Jurkat, Clone E6-1 (cell line): ENCODE data around the gene MYOM1.
A peak's percentile ranks its signal among the peaks of the same experiment; 100 is the strongest.

ENCODE experiments used
- DNase-seq: peaks from one replicate; pipeline ENCODE4 v3.0.0-alpha.2; 2011; ENCODE audit warnings: low read depth, low spot score
- H3K4me3 ChIP-seq: 2 replicates; pipeline ENCODE4 v1.5.1; 2011; ENCODE audit warnings: mild to moderate bottlenecking, low read length, control low read depth, moderate library complexity

Gene MYOM1

GRCh38 chr18:3104190-3105054, 115.3 kb downstream of the MYOM1 start:
- DNase-seq, result no peak
- no peak overlapping the region for H3K4me3 ChIP-seq

GRCh38 chr18:3103576-3103975, 116.2 kb downstream of the MYOM1 start:
- DNase-seq, result no peak
- H3K4me3 ChIP-seq, result no peak overlapping the region

- no peak for DNase-seq
- no peak overlapping the region for H3K4me3 ChIP-seq
Observed at GRCh38 chr18:3102983-3103382, 116.8 kb downstream of the MYOM1 start.

- no peak overlapping the region for H3K4me3 ChIP-seq
- DNase-seq, result no peak
Observed at GRCh38 chr18:3100498-3101132, 119.2 kb downstream of the MYOM1 start.

GRCh38 chr18:3099327-3099726, 120.4 kb downstream of the MYOM1 start:
- H3K4me3 ChIP-seq, result no peak overlapping the region
- DNase-seq, result no peak

GRCh38 chr18:3097082-3097481, 122.7 kb downstream of the MYOM1 start:
- DNase-seq, result peak; percentile 67
- no peak overlapping the region for H3K4me3 ChIP-seq

- no peak for DNase-seq
- no peak overlapping the region for H3K4me3 ChIP-seq
Observed at GRCh38 chr18:3095921-3096320, 123.8 kb downstream of the MYOM1 start.

GRCh38 chr18:3094338-3094684, 125.5 kb downstream of the MYOM1 start:
- DNase-seq, result no peak
- no peak overlapping the region for H3K4me3 ChIP-seq

- no peak overlapping the region for H3K4me3 ChIP-seq
- DNase-seq, result no peak
Observed at GRCh38 chr18:3093624-3094337, 126.0 kb downstream of the MYOM1 start.

- DNase-seq, result no peak
- no peak overlapping the region for H3K4me3 ChIP-seq
Observed at GRCh38 chr18:3092727-3093126, 127.0 kb downstream of the MYOM1 start.

GRCh38 chr18:3089579-3089978, 130.2 kb downstream of the MYOM1 start:
- no peak overlapping the region for H3K4me3 ChIP-seq
- DNase-seq, result no peak

GRCh38 chr18:3088449-3088848, 131.3 kb downstream of the MYOM1 start:
- no peak overlapping the region for H3K4me3 ChIP-seq
- DNase-seq, result no peak

GRCh38 chr18:3086871-3087270, 132.9 kb downstream of the MYOM1 start:
- H3K4me3 ChIP-seq, result no peak overlapping the region
- no peak for DNase-seq

- no peak for DNase-seq
- no peak overlapping the region for H3K4me3 ChIP-seq
Observed at GRCh38 chr18:3085612-3086011, 134.2 kb downstream of the MYOM1 start.

- no peak overlapping the region for H3K4me3 ChIP-seq
- DNase-seq, result no peak
Observed at GRCh38 chr18:3084206-3084605, 135.6 kb downstream of the MYOM1 start.

- DNase-seq, result no peak
- no peak overlapping the region for H3K4me3 ChIP-seq
Observed at GRCh38 chr18:3083766-3084165, 136.0 kb downstream of the MYOM1 start.

- no peak overlapping the region for H3K4me3 ChIP-seq
- no peak for DNase-seq
Observed at GRCh38 chr18:3081584-3081991, 138.2 kb downstream of the MYOM1 start.

- DNase-seq, result no peak
- H3K4me3 ChIP-seq, result no peak overlapping the region
Observed at GRCh38 chr18:3079653-3080052, 140.1 kb downstream of the MYOM1 start.

GRCh38 chr18:3075491-3075890, 144.3 kb downstream of the MYOM1 start:
- no peak overlapping the region for H3K4me3 ChIP-seq
- no peak for DNase-seq

GRCh38 chr18:3074087-3074486, 145.7 kb downstream of the MYOM1 start:
- DNase-seq, result no peak
- H3K4me3 ChIP-seq, result no peak overlapping the region
